Measurements from ENCODE around the gene SLC17A7. TPM values are rescaled to one million over a fixed set of nuclear protein-coding genes. Genes with fewer than 3 reads are reported as not detected.

Gene SLC17A7
- total and polyA plus RNA-seq, 2 donors (not counting 1 experiment from before 2014, with no cell fraction given): 0.60 to 0.89 TPM

GRCh38 chr19:49490287-49491029, 49.1 kb upstream of the SLC17A7 start:
- CTCF ChIA-PET: no interaction called here

More at GRCh38 chr19:49490287-49491029, 49.1 kb upstream of the SLC17A7 start:
- POLR2A ChIA-PET: interaction anchor here (0.6 to 1.9 kb wide), 3 partner anchors 9 to 39 kb away, joined by 5 to 7 read pairs (median 7); no protein-coding TSS in a partner anchor
- Mint-ChIP-seq H3K4me1 (peaks cover 53% of the 10 kb centered on the region), H3K4me3 (peak overlapping the region; percentile 99), H3K27ac (peak overlapping the region; percentile 97), H3K27me3 (no peaks in the 10 kb centered on the region), H3K9me3 (ENCODE audit: insufficient read depth) (no peaks in the 10 kb centered on the region)
- peak overlapping the region; percentile 93 for H3K4me2 ChIP-seq (replicated peaks; ENCODE audit: low read depth, low read length, poor library complexity, severe bottlenecking)
- intact Hi-C loops (cut with micrococcal nuclease): no loop called here
- no peak for DNase-seq
- no peaks in the 10 kb centered on the region for H3K27me3 ChIP-seq (replicated peaks in 1 of 4; ENCODE audit: control extremely low read depth in 1 of 4, control insufficient read depth in 3 of 4, insufficient read depth in 4 of 4, low read length in 3 of 4)
- H3K79me2 ChIP-seq (ENCODE audit: control insufficient read depth, insufficient read depth, low read length): peaks cover 40% of the 10 kb centered on the region
- peak overlapping the region; percentile 100 for H3K9ac ChIP-seq (ENCODE audit: low read length)
- peaks cover 10 to 44% of the 10 kb centered on the region in 2 experiments for H3K36me3 ChIP-seq (replicated peaks in 1 of 2; ENCODE audit: control extremely low read depth in 1 of 2, control insufficient read depth in 1 of 2, extremely low read depth in 1 of 2, insufficient read depth in 2 of 2, low read length in 1 of 2)
- peaks cover 45% of the 10 kb centered on the region for H4K20me1 ChIP-seq (ENCODE audit: control insufficient read depth, insufficient read depth, low read length, poor library complexity, severe bottlenecking)
- peaks cover 0 to 5% (median 0%) of the 10 kb centered on the region in 3 donors for H3K9me3 ChIP-seq (ENCODE audit: control extremely low read depth in 1 of 3, control insufficient read depth in 2 of 3, insufficient read depth in 1 of 3, low read length in 2 of 3)
- no peak overlapping the region for H3K4me3 ChIP-seq (ENCODE audit: control extremely low read depth in 1 of 5, extremely low read depth in 1 of 5, insufficient read depth in 1 of 5, low read depth in 2 of 5, low read length in 4 of 5)
- H3K27ac ChIP-seq (ENCODE audit: low read length in 2 of 2): peak overlapping the region; percentile 25 to 97
- no peak for ATAC-seq (ENCODE audit: low read depth)
- peaks cover 17 to 47% of the 10 kb centered on the region in 2 donors for H3K4me1 ChIP-seq (ENCODE audit: control insufficient read depth in 2 of 2, insufficient read depth in 2 of 2, low read length in 2 of 2)
- TF ChIP-seq EZH2 (IDR thresholded peaks at IDR 0.05; ENCODE audit: borderline replicate concordance, insufficient read depth, low read depth, low read length, poor library complexity, severe bottlenecking): no peak
- TF ChIP-seq CTCF (IDR thresholded peaks at IDR 0.05): no peak
- WGBS (ENCODE audit: insufficient coverage): 83% methylated on average over 18 of the region's 27 CpGs
- H2AFZ ChIP-seq (ENCODE audit: insufficient read depth, low read depth, low read length, poor library complexity, severe bottlenecking): no peak overlapping the region
